A673 (cell line): ENCODE results near the gene TRIM46.

Experiments
- EZH2 ChIP-seq: fragments of 200-600 bp; sonication (generic); IDR thresholded peaks from 2 replicates; pipeline ENCODE4 v1.6.1; 2017; ENCODE audit warnings: borderline replicate concordance, low read depth, mild to moderate bottlenecking, mixed read lengths, antibody characterized with exemption, low read length; ENCODE audit not compliant: poor library complexity, severe bottlenecking
- TF ChIP-seq, protein P1 (sequence below): fragments of 300-800, 200-600 bp; sonication (generic); conservative IDR thresholded peaks from 2 replicates; pipeline ENCODE4 v1.5.1; 2017; ENCODE audit warnings: low read depth, mild to moderate bottlenecking, antibody characterized with exemption, low read length, moderate library complexity, mixed read lengths

DNA sequence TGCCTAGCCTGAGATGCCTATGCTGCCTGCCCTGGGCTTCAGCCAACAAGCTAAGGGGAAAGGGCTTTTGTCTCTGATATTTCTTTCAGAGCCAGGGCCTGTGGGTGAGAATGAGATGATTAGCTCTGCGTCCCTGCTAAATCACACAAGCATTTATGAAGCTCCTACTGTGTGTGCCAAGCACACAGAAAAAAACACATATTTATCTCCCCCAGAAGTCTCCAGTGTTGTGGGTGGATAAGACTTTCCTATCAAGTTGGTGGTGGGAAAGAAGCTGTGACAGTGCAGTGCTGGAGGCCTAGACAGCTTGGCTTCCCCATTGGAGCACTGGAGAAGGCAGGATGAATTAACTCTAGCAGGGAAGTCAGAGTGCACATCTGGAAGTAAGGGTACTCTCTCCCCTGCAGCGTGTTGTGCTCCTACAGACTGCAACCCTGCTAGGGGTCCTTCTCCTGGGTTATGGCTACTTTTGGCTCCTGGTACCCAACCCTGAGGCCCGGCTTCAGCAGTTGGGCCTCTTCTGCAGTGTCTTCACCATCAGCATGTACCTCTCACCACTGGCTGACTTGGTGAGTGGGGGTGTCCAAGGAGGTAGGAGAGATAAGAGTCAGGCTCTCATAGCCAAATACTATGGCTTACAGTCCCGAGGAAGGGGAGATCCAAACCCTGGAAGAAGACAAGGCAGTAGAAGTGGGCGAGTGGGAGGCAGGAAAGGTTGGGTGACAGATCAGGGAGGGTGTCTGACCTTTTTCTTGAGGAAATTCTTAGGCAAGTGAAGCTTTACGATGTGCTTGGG, 36.3 kb upstream of the TRIM46 start:
- TF ChIP-seq, protein P1, sequence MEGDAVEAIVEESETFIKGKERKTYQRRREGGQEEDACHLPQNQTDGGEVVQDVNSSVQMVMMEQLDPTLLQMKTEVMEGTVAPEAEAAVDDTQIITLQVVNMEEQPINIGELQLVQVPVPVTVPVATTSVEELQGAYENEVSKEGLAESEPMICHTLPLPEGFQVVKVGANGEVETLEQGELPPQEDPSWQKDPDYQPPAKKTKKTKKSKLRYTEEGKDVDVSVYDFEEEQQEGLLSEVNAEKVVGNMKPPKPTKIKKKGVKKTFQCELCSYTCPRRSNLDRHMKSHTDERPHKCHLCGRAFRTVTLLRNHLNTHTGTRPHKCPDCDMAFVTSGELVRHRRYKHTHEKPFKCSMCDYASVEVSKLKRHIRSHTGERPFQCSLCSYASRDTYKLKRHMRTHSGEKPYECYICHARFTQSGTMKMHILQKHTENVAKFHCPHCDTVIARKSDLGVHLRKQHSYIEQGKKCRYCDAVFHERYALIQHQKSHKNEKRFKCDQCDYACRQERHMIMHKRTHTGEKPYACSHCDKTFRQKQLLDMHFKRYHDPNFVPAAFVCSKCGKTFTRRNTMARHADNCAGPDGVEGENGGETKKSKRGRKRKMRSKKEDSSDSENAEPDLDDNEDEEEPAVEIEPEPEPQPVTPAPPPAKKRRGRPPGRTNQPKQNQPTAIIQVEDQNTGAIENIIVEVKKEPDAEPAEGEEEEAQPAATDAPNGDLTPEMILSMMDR = no peak
- no peak for TF ChIP-seq EZH2
